ENCODE measurements around the gene EPAS1. TPM values are rescaled to one million over a fixed set of nuclear protein-coding genes. Genes with fewer than 3 reads are reported as not detected.

Gene EPAS1
- polyA plus RNA-seq, 1 of the 3 experiments (the other 2 are of a cell fraction), result 69.2 TPM

DNA sequence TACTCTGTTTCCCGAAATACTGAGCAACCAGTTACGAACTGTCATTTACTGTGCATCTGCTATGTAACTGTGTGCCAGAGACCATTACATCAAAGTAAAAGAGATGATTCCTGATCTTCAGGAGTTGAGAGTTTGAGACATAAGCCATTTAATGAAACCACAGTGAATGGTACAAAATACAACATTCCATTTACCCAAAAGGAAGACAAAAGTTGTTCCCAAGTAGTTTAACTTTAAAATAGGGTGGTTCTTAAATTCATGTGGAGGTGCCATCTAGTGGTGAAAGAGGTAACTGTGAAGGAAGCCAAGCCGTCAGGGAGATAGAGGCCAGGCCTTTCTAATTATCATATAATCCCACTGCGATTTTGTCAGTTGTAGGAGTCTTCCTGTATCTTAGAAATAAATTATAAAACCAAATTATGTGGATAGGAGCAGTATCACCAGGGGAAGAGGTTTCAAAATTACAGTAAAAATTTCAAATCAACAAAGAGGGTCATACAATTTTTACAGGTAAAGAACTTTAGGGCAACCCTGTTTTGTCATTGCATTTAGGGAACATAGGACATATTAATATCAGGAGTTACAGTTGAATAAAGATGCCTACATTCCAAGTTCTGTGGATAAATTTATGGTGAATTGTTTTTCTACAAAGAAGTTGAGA is 67.7 kb downstream of the EPAS1 start:
- CTCF ChIA-PET, result interaction anchor here (1.3 to 4.4 kb wide), 21 partner anchors 8 to 374 kb away, joined by 3 to 65 read pairs (median 18); partner anchors contain the start of gene EPAS1
- 50% methylated on average over 4 of the region's 4 CpGs for WGBS (ENCODE audit: low lambda C conversion rate)
- DNase-seq, result peak; percentile 80
- TF ChIP-seq YY1 (IDR thresholded peaks at IDR 0.05; ENCODE audit: low read depth) (no peak), ELF1 (IDR thresholded peaks at IDR 0.05) (no peak), RCOR1 (IDR thresholded peaks at IDR 0.05; ENCODE audit: low read length) (peak; percentile 75; the same call in 1 of the 2 replicates), MXI1 (IDR thresholded peaks at IDR 0.05; ENCODE audit: low read depth, low read length) (peak; percentile 51; the same call in 1 of the 2 replicates), TEAD4 (IDR thresholded peaks at IDR 0.05; ENCODE audit: borderline replicate concordance, insufficient read depth) (no peak), GABPA (IDR thresholded peaks at IDR 0.05; ENCODE audit: low read depth) (no peak), NFIC (IDR thresholded peaks at IDR 0.05; ENCODE audit: borderline replicate concordance) (no peak), EZH2phosphoT487 (IDR thresholded peaks at IDR 0.05; ENCODE audit: borderline replicate concordance, low read depth) (no peak), SIN3A (IDR thresholded peaks at IDR 0.05; ENCODE audit: borderline replicate concordance, low read depth, low read length) (0 out of 2 replicates have a peak, but pooled peaks have one; percentile 8), EP300 (IDR thresholded peaks at IDR 0.05; ENCODE audit: borderline replicate concordance in 1 of 2, low read depth in 1 of 2, low read length in 1 of 2) (peak in 1 of 2 experiments; percentile 74; a peak in 2 of 4 replicates), RXRA (IDR thresholded peaks at IDR 0.05; ENCODE audit: borderline replicate concordance, low read depth) (no peak), GATA2 (CRISPR knock-in tag; IDR thresholded peaks at IDR 0.05) (peak; percentile 51; the same call in 1 of the 2 replicates), FOXM1 (IDR thresholded peaks at IDR 0.05; ENCODE audit: low read depth) (no peak), FOXJ3 (CRISPR knock-in tag; IDR thresholded peaks at IDR 0.05) (no peak), RAD21 (IDR thresholded peaks at IDR 0.05; ENCODE audit: low read length) (peak; percentile 94), SMC3 (IDR thresholded peaks at IDR 0.05; ENCODE audit: low read depth, low read length) (peak; percentile 88), MEF2A (IDR thresholded peaks at IDR 0.05; ENCODE audit: borderline replicate concordance, low read depth) (no peak), CHD2 (IDR thresholded peaks at IDR 0.05; ENCODE audit: low read length, partially characterized antibody) (no peak), TAF1 (IDR thresholded peaks at IDR 0.05; ENCODE audit: borderline replicate concordance, low read depth, low read length) (no peak), RFX5 (IDR thresholded peaks at IDR 0.05; ENCODE audit: low read length) (no peak; the same call in 1 of the 2 replicates), POLR2AphosphoS5 (IDR thresholded peaks at IDR 0.05; ENCODE audit: low read depth, low read length) (no peak)
- TF ChIP-seq, protein P1, sequence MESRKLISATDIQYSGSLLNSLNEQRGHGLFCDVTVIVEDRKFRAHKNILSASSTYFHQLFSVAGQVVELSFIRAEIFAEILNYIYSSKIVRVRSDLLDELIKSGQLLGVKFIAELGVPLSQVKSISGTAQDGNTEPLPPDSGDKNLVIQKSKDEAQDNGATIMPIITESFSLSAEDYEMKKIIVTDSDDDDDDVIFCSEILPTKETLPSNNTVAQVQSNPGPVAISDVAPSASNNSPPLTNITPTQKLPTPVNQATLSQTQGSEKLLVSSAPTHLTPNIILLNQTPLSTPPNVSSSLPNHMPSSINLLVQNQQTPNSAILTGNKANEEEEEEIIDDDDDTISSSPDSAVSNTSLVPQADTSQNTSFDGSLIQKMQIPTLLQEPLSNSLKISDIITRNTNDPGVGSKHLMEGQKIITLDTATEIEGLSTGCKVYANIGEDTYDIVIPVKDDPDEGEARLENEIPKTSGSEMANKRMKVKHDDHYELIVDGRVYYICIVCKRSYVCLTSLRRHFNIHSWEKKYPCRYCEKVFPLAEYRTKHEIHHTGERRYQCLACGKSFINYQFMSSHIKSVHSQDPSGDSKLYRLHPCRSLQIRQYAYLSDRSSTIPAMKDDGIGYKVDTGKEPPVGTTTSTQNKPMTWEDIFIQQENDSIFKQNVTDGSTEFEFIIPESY (IDR thresholded peaks at IDR 0.05; ENCODE audit: borderline replicate concordance, low read depth), result no peak
- TF ChIP-seq, protein P2, sequence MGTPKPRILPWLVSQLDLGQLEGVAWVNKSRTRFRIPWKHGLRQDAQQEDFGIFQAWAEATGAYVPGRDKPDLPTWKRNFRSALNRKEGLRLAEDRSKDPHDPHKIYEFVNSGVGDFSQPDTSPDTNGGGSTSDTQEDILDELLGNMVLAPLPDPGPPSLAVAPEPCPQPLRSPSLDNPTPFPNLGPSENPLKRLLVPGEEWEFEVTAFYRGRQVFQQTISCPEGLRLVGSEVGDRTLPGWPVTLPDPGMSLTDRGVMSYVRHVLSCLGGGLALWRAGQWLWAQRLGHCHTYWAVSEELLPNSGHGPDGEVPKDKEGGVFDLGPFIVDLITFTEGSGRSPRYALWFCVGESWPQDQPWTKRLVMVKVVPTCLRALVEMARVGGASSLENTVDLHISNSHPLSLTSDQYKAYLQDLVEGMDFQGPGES (IDR thresholded peaks at IDR 0.05; ENCODE audit: low read depth, low read length), result no peak
- TF ChIP-seq, protein P3, sequence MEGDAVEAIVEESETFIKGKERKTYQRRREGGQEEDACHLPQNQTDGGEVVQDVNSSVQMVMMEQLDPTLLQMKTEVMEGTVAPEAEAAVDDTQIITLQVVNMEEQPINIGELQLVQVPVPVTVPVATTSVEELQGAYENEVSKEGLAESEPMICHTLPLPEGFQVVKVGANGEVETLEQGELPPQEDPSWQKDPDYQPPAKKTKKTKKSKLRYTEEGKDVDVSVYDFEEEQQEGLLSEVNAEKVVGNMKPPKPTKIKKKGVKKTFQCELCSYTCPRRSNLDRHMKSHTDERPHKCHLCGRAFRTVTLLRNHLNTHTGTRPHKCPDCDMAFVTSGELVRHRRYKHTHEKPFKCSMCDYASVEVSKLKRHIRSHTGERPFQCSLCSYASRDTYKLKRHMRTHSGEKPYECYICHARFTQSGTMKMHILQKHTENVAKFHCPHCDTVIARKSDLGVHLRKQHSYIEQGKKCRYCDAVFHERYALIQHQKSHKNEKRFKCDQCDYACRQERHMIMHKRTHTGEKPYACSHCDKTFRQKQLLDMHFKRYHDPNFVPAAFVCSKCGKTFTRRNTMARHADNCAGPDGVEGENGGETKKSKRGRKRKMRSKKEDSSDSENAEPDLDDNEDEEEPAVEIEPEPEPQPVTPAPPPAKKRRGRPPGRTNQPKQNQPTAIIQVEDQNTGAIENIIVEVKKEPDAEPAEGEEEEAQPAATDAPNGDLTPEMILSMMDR (IDR thresholded peaks at IDR 0.05), result peak; percentile 98
- TF ChIP-seq, protein P4, sequence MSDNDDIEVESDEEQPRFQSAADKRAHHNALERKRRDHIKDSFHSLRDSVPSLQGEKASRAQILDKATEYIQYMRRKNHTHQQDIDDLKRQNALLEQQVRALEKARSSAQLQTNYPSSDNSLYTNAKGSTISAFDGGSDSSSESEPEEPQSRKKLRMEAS (IDR thresholded peaks at IDR 0.05; ENCODE audit: low read depth), result no peak
- TF ChIP-seq, protein P5, sequence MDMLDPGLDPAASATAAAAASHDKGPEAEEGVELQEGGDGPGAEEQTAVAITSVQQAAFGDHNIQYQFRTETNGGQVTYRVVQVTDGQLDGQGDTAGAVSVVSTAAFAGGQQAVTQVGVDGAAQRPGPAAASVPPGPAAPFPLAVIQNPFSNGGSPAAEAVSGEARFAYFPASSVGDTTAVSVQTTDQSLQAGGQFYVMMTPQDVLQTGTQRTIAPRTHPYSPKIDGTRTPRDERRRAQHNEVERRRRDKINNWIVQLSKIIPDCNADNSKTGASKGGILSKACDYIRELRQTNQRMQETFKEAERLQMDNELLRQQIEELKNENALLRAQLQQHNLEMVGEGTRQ (IDR thresholded peaks at IDR 0.05; ENCODE audit: borderline replicate concordance, low read depth, low read length), result no peak

More for the DNA sequence above, 67.7 kb downstream of the EPAS1 start:
- POLR2A ChIA-PET, result interaction anchor here (2.6 kb wide), 1 partner anchor 68 kb away, joined by 12 read pairs; the partner anchor contains the start of gene EPAS1
- Histone ChIP-seq H3F3A (replicated peaks; ENCODE audit: insufficient read depth) (no peaks in the 10 kb centered on the region), H3K9me2 (no peaks in the 10 kb centered on the region), H3K79me2 (ENCODE audit: insufficient read depth) (peaks cover 28% of the 10 kb centered on the region), H3K4me2 (no peak overlapping the region), H3K4me3 (ENCODE audit: low read depth in 2 of 2, low read length in 1 of 2) (no peak overlapping the region; a peak in 1 of 4 replicates), H2AFZ (ENCODE audit: low read depth) (no peak overlapping the region), H3K27ac (ENCODE audit: low read depth in 2 of 2, low read length in 1 of 2) (peak overlapping the region; percentile 75 to 98; a peak in 3 of 4 replicates), H3K27me3 (ENCODE audit: insufficient read depth) (no peaks in the 10 kb centered on the region), H3K36me3 (replicated peaks in 1 of 2; ENCODE audit: control insufficient read depth in 1 of 2, insufficient read depth in 2 of 2, low read length in 1 of 2) (peaks cover 49 to 80% of the 10 kb centered on the region in 2 experiments), H4K20me1 (ENCODE audit: insufficient read depth) (no peaks in the 10 kb centered on the region), H3K9ac (no peak overlapping the region), H3K4me1 (ENCODE audit: control insufficient read depth in 1 of 2, insufficient read depth in 2 of 2, low read depth in 1 of 2, low read length in 1 of 2) (peaks cover 14 to 76% of the 10 kb centered on the region in 2 experiments; a peak in 3 of 4 replicates), H3K9me3 (no peaks in the 10 kb centered on the region)
